K562 (cell line): ENCODE results near the gene FKBP15. TPM values are rescaled to one million over a fixed set of nuclear protein-coding genes. Genes with fewer than 3 reads are reported as not detected.

Source experiments
- ARID3B ChIP-seq: fragments of 250-450 bp; sonication (Bioruptor Pico); IDR thresholded peaks from 2 replicates; pipeline ENCODE4 v1.4.0; 2020; ENCODE audit warnings: borderline replicate concordance
- CBFA2T3 ChIP-seq: fragments of 450-650 bp; IDR thresholded peaks from 2 replicates; pipeline ENCODE4 v1.6.1; 2017
- CTCFL ChIP-seq: IDR thresholded peaks from 2 replicates; pipeline ENCODE4 v1.6.1; 2011; ENCODE audit warnings: borderline replicate concordance, low read depth, mild to moderate bottlenecking, moderate library complexity, low read length; ENCODE audit not compliant: insufficient read depth, poor library complexity, severe bottlenecking
- DLX4 ChIP-seq: fragments of 250-450 bp; sonication (Bioruptor Pico); IDR thresholded peaks from 2 replicates; pipeline ENCODE4 v1.6.1; 2021; ENCODE audit warnings: mild to moderate bottlenecking
- ELK1 ChIP-seq: sonication (generic); formaldehyde crosslinking; IDR thresholded peaks from 2 replicates; pipeline ENCODE4 v1.8.1; 2022; ENCODE audit warnings: missing genetic modification reagents
- EP300 ChIP-seq: IDR thresholded peaks from 2 replicates; pipeline ENCODE4 v1.6.1; 2012; ENCODE audit warnings: low read length, improper control_type of control experiment
- KDM1A ChIP-seq, 2 experiments: fragments of 450-650 bp; IDR thresholded peaks; 2 replicates each; pipeline ENCODE4 v1.6.1; 2016; ENCODE audit warnings: mild to moderate bottlenecking in 2 of 2
- KDM4B ChIP-seq, 2 experiments: fragments of 450-650 bp in 1 of 2; sonication (generic) in 1 of 2; IDR thresholded peaks; 2 replicates each; pipeline ENCODE4 v1.6.1; 2016 to 2017; ENCODE audit warnings: borderline replicate concordance in 2 of 2, antibody characterized with exemption in 1 of 2, low read depth in 1 of 2, mild to moderate bottlenecking in 1 of 2
- KLF10 ChIP-seq: fragments of 250-450 bp; sonication (Bioruptor Pico); IDR thresholded peaks from 2 replicates; pipeline ENCODE4 v1.6.1; 2021; ENCODE audit warnings: matching md5 sums
- MLLT1 ChIP-seq, 2 experiments: fragments of 450-650 bp; IDR thresholded peaks; 2 replicates each; pipeline ENCODE4 v1.6.1; 2016
- MTA2 ChIP-seq: fragments of 450-650 bp; IDR thresholded peaks from 2 replicates; pipeline ENCODE4 v1.6.1; 2016; ENCODE audit warnings: low read depth
- RAD21 ChIP-seq, 2 experiments: fragments of 250-450 bp in 1 of 2; fragments of 450-650 bp in 1 of 2; sonication (Bioruptor Pico) in 1 of 2; formaldehyde crosslinking in 1 of 2; IDR thresholded peaks in 1 of 2; conservative IDR thresholded peaks in 1 of 2; 2 replicates each; pipeline versions ENCODE4 v1.4.0 to v1.8.0; 2020 to 2022; ENCODE audit warnings: mild to moderate bottlenecking in 2 of 2, moderate library complexity in 1 of 2
- RB1 ChIP-seq: fragments of 450-650 bp; IDR thresholded peaks from 2 replicates; pipeline ENCODE4 v1.6.1; 2017; ENCODE audit warnings: low read depth, mild to moderate bottlenecking
- RBM17 ChIP-seq: fragments of 200-400 bp; formaldehyde crosslinking; IDR thresholded peaks from 2 replicates; pipeline ENCODE4 v1.6.1; 2017; ENCODE audit warnings: low read depth, mild to moderate bottlenecking, low read length, borderline replicate concordance
- SMARCB1 ChIP-seq: IDR thresholded peaks from 2 replicates; pipeline ENCODE4 v1.6.1; 2011; ENCODE audit warnings: improper control_type of control experiment, low read depth; ENCODE audit not compliant: insufficient read length
- TFE3 ChIP-seq: fragments of 450-650 bp; formaldehyde crosslinking; IDR thresholded peaks from 2 replicates; pipeline ENCODE4 v1.4.0; 2020; ENCODE audit warnings: mild to moderate bottlenecking, mixed read lengths
- polyA plus RNA-seq, 8 experiments: library from polyadenylated mRNA; depleted of rRNA in 4 of 8; stranded (reverse) in 5 of 8; unstranded in 3 of 8; fragments of >200 nt; fragmentation: Nextera tagmentation in 2 of 8; fragmentation: Illumina TruSeq in 1 of 8; extraction: Ambion mirVana in 2 of 8; extraction: Trizol in 1 of 8; gene quantifications; 2 replicates each; pipeline versions ENCODE4 v1.2.1 to v1.2.3, GENCODE V29; 2011 to 2014; ENCODE audit warnings: inconsistent platforms in 1 of 8, missing spikeins in 1 of 8
- total RNA-seq, 7 experiments: library from RNA; depleted of rRNA in 6 of 7; stranded (reverse); fragments of >200 nt in 6 of 7; fragmentation: Illumina TruSeq in 2 of 7; extraction: Trizol in 2 of 7; gene quantifications; 2 replicates each; pipeline versions ENCODE4 v1.2.1 to v1.2.3, GENCODE V29; 2011 to 2021; ENCODE audit warnings: low replicate concordance in 1 of 7

FKBP15 gene
- total and polyA plus RNA-seq, 9 of the 15 experiments (the other 6 are each of a cell fraction or from before 2014, with no cell fraction given) = 8.7 to 38.0 (median 18.9) TPM

- TF ChIP-seq RAD21 (CRISPR knock-in tag; conservative IDR thresholded peaks at IDR 0.05 in 1 of 2, IDR thresholded peaks at IDR 0.05 in 1 of 2) (0 out of 4 replicates have a peak, but pooled peaks of 1 of the 2 experiments have one; percentile 20), CTCFL (peak; percentile 63), RBM17 (no peak), EP300 (no peak), MLLT1 (IDR thresholded peaks at IDR 0.05) (no peak), DLX4 (no peak), MTA2 (no peak), KLF10 (no peak), KDM1A (IDR thresholded peaks at IDR 0.05) (no peak), TFE3 (CRISPR knock-in tag) (peak; percentile 98), RB1 (peak; percentile 85), CBFA2T3 (no peak), ELK1 (no peak), SMARCB1 (no peak), KDM4B (IDR thresholded peaks at IDR 0.05; ENCODE audit: borderline replicate concordance in 2 of 2, low read depth in 1 of 2) (no peak), ARID3B (CRISPR knock-in tag) (no peak)
Observed at GRCh38 chr9:113150670-113151611, 70.1 kb downstream of the FKBP15 start, which contains the start of gene SLC31A2 (continued).
